Measurements from ENCODE around the gene XPO6. TPM values are rescaled to one million over a fixed set of nuclear protein-coding genes. Genes with fewer than 3 reads are reported as not detected.

Gene XPO6
- total RNA-seq, 1 donor from 2014 or later, result 168 TPM

DNA sequence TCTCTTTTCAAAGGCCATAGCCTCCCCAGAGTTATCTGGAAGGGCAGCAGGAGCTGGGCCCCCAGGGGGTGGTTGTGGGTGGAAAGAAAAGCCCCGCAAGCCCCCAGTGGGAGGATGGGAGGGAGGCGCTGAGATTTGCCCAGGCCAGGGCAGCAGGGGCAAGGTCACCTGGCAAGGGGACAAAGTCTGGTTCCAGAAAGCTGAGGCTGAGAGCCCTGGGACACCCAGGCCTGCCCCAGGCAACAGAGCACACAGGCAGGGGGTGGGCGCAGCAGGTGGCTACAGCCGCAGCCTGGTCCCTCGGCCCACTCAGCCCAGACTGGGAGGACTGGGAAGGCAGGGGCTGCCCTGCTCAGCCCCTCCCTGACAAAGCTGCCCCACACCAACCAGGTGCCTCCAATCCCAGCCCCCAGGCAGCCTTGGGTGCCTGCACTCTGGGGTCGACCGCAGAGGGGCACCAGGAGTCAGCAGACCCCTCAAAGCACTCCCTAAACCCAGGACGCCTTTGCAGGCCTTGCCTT, 124.6 kb downstream of the XPO6 start:
- DNase-seq (ENCODE audit: low read depth), result no peak
- H3K4me3 ChIP-seq (ENCODE audit: low read depth, low read length), result no peak overlapping the region
- TF ChIP-seq, protein P1, sequence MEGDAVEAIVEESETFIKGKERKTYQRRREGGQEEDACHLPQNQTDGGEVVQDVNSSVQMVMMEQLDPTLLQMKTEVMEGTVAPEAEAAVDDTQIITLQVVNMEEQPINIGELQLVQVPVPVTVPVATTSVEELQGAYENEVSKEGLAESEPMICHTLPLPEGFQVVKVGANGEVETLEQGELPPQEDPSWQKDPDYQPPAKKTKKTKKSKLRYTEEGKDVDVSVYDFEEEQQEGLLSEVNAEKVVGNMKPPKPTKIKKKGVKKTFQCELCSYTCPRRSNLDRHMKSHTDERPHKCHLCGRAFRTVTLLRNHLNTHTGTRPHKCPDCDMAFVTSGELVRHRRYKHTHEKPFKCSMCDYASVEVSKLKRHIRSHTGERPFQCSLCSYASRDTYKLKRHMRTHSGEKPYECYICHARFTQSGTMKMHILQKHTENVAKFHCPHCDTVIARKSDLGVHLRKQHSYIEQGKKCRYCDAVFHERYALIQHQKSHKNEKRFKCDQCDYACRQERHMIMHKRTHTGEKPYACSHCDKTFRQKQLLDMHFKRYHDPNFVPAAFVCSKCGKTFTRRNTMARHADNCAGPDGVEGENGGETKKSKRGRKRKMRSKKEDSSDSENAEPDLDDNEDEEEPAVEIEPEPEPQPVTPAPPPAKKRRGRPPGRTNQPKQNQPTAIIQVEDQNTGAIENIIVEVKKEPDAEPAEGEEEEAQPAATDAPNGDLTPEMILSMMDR (conservative IDR thresholded peaks at IDR 0.05; ENCODE audit: low read depth, low read length), result no peak

DNA sequence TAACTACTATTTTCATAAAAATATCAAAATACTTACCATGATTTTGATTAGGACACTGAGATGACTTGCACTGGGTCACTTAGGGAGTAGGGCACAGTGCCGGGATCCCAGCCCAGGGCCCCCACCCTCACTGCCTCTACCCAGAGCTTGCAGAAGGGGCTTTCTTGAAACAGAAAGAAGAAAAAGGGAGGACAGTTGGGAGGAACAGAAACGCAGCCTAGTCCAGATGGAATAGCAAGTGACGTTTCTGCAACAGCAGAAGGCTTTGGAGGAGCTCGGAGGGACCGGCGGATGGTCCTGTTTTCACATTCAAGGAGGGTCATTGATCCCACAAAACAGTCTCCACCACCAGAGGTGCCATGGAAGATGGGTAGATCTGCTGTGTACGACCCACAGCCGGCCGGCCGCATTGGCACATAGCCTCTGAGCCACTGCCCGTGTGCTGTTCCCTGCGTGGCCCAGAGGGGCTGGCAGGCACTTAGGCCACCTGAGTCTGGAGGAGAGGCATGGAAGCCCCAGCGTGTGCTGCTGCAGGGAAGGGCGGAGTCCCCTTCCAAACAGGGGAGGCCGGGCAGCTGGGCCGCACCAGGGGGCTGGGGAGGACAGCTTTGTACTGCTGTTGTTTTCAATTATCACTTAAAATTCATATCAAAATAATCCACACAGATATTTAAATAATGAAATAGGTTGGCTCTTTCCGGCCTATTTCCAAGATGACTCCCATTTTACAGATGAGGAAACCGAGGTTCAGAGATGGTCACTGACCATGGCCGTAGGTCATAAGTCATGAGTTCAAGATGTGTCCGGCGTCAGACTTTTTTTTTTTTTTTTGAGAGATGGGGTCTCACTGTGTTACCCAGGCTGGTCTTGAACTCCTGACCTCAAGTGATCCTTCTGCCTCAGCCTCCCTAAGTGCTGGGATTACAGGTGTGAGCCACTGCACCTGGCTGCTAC, 125.3 kb downstream of the XPO6 start:
- TF ChIP-seq, protein P1 (conservative IDR thresholded peaks at IDR 0.05; ENCODE audit: low read depth, low read length), result no peak
- H3K4me3 ChIP-seq (ENCODE audit: low read depth, low read length), result no peak overlapping the region
- no peak for DNase-seq (ENCODE audit: low read depth)

DNA sequence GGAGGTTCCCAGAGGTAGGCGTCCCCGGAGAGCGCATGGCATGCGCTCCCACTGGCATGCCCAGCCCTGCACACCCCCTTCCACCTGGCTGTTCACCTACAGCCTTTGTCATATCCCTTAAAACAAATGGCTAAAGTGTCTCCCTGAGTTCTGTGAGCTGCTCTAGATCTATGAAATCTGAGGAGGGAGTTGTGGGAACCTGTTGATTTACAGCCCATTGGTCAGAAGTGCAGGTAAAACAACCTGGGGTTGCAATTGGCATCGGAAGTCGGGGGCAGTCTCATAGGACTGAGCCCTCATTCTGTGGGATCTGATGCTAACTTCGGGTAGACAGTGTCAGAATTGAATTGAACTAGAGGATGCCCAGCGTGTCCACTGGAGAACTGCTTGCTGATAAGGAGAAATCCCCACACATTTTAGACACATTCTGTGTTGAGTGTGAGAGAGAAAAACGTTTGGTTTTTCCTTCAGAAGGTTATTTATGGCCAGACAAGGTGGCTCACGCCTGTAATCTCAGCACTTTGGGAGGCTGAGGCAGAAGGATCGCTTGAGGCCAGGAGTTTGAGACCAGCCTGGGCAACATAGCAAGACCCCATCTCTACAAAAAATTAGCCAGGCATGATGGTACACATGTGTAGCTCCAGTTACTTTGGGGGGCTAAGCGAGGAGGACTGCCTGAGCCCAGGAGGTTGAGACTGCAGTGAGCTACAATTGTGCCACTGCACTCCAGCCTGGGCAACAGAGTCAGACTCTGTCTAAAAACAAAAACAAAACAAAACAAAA, 126.2 kb downstream of the XPO6 start:
- H3K4me3 ChIP-seq (ENCODE audit: low read depth, low read length), result no peak overlapping the region
- TF ChIP-seq, protein P1 (conservative IDR thresholded peaks at IDR 0.05; ENCODE audit: low read depth, low read length), result no peak
- DNase-seq (ENCODE audit: low read depth), result no peak

DNA sequence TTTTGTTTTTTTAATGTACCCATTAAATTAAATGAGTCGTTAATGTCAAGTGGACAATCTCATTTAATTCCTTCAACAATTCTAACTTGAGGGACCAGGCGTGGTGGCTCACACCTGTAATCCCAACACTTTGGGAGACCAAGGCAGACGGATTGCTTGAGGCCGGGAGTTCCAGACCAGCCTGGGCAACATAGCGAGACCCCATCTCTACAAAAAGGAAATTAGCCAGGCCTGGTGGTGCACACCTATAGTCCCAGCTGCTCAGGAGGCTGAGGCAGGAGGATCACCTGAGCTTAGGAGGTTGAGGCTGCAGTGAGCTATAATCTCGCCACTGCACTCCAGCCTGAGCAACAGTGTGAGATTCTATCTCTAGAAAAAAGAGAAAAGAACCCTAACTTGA, 127.6 kb downstream of the XPO6 start:
- DNase-seq (ENCODE audit: low read depth), result no peak
- TF ChIP-seq, protein P1 (conservative IDR thresholded peaks at IDR 0.05; ENCODE audit: low read depth, low read length), result no peak
- no peak overlapping the region for H3K4me3 ChIP-seq (ENCODE audit: low read depth, low read length)

DNA sequence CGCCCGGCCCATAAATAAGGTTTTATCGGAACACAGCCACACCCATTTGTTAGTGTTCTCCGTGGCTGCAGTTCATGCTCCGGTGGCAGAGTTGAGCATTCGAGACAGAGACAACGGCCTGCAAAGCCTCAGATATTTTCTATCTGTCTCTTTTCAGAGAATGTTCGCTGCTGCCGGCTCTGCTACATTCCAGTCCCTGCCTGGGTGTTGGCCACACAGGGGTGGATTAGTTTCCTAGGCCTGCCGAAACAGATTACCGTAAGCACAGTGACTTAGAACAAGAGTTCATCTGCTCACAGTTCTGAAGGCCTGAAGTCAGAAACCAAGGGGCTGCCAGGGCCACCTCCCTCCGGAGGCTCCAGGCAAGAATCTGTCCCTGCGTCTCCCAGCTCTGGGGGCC, 129.1 kb downstream of the XPO6 start:
- no peak for DNase-seq (ENCODE audit: low read depth)
- H3K4me3 ChIP-seq (ENCODE audit: low read depth, low read length), result no peak overlapping the region
- TF ChIP-seq, protein P1 (conservative IDR thresholded peaks at IDR 0.05; ENCODE audit: low read depth, low read length), result no peak

DNA sequence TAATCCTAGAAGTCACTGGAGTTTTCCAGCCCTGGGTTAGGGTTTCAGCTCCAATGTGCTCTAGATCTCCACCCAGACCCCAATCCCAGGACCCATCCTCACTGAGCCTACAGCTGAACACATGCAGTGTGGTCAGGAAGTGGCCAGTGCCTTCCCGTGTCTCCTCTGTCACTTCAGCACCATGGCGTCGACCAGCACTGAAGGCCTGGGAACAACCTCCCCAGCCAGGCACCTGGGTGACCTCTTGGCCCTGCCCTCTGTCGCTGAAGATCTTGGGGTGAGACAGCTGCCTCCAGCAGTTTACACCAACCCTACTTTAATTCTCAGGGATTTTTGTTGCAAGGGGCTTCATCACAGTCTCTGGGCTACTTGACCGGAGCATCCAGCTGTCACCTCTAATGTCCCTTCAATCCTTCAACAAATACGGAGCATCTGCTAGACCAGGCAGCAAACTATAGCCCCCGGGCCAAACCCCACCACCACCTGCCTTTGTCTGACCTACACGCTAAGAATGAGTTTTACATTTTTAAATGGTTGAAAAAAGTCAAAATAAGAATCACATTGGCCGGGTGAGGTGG, 130.3 kb downstream of the XPO6 start:
- DNase-seq (ENCODE audit: low read depth), result no peak
- TF ChIP-seq, protein P1 (conservative IDR thresholded peaks at IDR 0.05; ENCODE audit: low read depth, low read length), result no peak
- H3K4me3 ChIP-seq (ENCODE audit: low read depth, low read length), result no peak overlapping the region
